ENCODE measurements around the gene LCE1E. TPM values are rescaled to one million over a fixed set of nuclear protein-coding genes. Genes with fewer than 3 reads are reported as not detected.

Gene LCE1E
- total RNA-seq: not detected

GRCh38 chr1:152786077-152786476 lies at the start of gene LCE1E:
Gene LCE1E (plus strand): TSS chr1:152786257. CDS start chr1:152787300, 1,043 bp downstream.

GRCh38 chr1:152757747-152758146 lies 28.3 kb upstream of the LCE1E start, which contains the start of gene KPRP:
Gene KPRP (plus strand): TSS chr1:152758025. CDS start chr1:152759589, 1,564 bp downstream.

GRCh38 chr1:152774875-152775274 lies 11.2 kb upstream of the LCE1E start, which contains the start of gene LCE1F:
Gene LCE1F (plus strand): TSS chr1:152775140. CDS start chr1:152776372, 1,232 bp downstream.

GRCh38 chr1:152796421-152796820 lies 10.4 kb downstream of the LCE1E start, which contains the start of gene LCE1D:
Gene LCE1D (plus strand): TSS chr1:152796721. CDS start chr1:152797795, 1,074 bp downstream.

GRCh38 chr1:152806576-152806975 lies 20.5 kb downstream of the LCE1E start, which contains the start of gene LCE1C:
Gene LCE1C (minus strand): TSS chr1:152806651. CDS start chr1:152805478, 1,173 bp downstream.

GRCh38 chr1:152811671-152812070 lies 25.6 kb downstream of the LCE1E start, which contains the start of gene LCE1B:
Gene LCE1B (plus strand): TSS chr1:152811971. CDS start chr1:152812447, 476 bp downstream.

GRCh38 chr1:152827173-152827572 lies 41.1 kb downstream of the LCE1E start, which contains the start of gene LCE1A:
Gene LCE1A (plus strand): TSS chr1:152827473. CDS start chr1:152827473, 0 bp downstream.

Other genes with a start within 250 kb of the LCE1E start
- gene LCE3E, start 219.5 kb upstream of the LCE1E start, total RNA-seq: not detected
- not detected for gene LCE3D, start 205.7 kb upstream of the LCE1E start, total RNA-seq
- gene LCE3C, start 186.0 kb upstream of the LCE1E start, total RNA-seq: not detected
- gene LCE3B, start 172.4 kb upstream of the LCE1E start, total RNA-seq: not detected
- gene LCE3A, start 163.2 kb upstream of the LCE1E start, total RNA-seq: not detected
- not detected for gene LCE2D, start 122.9 kb upstream of the LCE1E start, total RNA-seq
- not detected for gene LCE2C, start 111.0 kb upstream of the LCE1E start, total RNA-seq
- gene LCE2B, start 100.1 kb upstream of the LCE1E start, total RNA-seq: not detected
- gene LCE2A, start 87.9 kb upstream of the LCE1E start, total RNA-seq: not detected
- gene LCE4A, start 78.1 kb upstream of the LCE1E start, total RNA-seq: not detected
- not detected for gene KPRP, start 28.2 kb upstream of the LCE1E start, total RNA-seq
- gene LCE1F, start 11.1 kb upstream of the LCE1E start, total RNA-seq: not detected
- gene LCE1D, start 10.5 kb downstream of the LCE1E start, total RNA-seq: not detected
- gene LCE1C, start 20.4 kb downstream of the LCE1E start, total RNA-seq: not detected
- not detected for gene LCE1B, start 25.7 kb downstream of the LCE1E start, total RNA-seq
- not detected for gene LCE1A, start 41.2 kb downstream of the LCE1E start, total RNA-seq
- gene LCE6A, start 56.6 kb downstream of the LCE1E start, total RNA-seq: not detected
- gene LCE7A, start 73.7 kb downstream of the LCE1E start, total RNA-seq: not detected
- not detected for gene SMCP, start 92.1 kb downstream of the LCE1E start, total RNA-seq
- gene IVL, start 122.3 kb downstream of the LCE1E start, total RNA-seq: 0.35 TPM
- not detected for gene SPRR5, start 160.9 kb downstream of the LCE1E start, total RNA-seq
- gene SPRR4, start 184.4 kb downstream of the LCE1E start, total RNA-seq: not detected
- gene SPRR1A, start 197.8 kb downstream of the LCE1E start, total RNA-seq: not detected
- 0.58 TPM for gene SPRR3, start 215.5 kb downstream of the LCE1E start, total RNA-seq
- gene SPRR1B, start 244.9 kb downstream of the LCE1E start, total RNA-seq: not detected

All from metanephros (tissue), 1 donor.